ENCODE measurements around the gene C10orf71.

C10orf71 gene

DNA sequence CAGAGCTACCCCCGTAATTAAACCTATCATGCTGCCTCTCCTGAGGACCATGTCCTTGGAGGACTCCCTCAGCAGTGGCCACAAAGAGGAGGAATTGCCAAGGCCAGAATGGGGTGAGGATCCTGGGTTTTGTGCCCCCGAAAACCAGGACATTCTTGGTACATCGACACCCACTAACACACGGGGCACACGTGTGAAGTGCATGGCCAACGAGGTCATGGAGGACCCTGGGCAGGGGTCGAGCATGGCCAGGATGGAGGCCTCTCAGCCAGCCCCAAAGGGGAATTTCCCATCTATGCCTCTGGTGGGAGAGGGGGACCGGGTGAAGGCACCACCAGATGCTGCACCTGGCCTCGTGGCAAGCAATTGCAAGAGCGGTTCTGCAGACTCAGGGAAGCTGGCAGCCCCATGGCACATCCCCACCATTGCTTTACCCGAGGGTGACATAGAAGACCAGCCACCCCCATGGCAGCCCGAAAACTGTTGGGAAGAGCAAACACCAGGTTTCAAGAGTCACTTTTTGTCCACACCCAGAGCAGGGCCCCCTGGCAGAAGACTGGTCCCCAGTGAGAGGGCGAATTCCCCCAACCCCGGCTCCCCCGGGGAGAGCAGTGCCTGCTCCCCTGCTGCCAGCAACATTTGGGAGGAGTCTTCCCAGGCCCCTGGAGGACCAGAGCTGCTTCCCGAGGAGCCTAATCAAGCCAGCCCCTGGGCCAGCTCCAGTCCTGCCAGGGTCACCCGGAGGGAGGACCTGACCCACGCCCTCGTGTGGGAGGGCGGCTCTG is 26.4 kb downstream of the C10orf71 start:
- no peaks in the 10 kb centered on the region for H3K79me2 ChIP-seq (ENCODE audit: insufficient read depth, low read length)
- H3K27ac ChIP-seq (ENCODE audit: low read length), result no peak overlapping the region
- H3K9ac ChIP-seq (ENCODE audit: low read depth, low read length), result no peak overlapping the region
- H3K4me3 ChIP-seq (ENCODE audit: low read depth in 1 of 2, low read length in 2 of 2), result no peak overlapping the region
- no peaks in the 10 kb centered on the region for H3K4me1 ChIP-seq (ENCODE audit: insufficient read depth, low read length)
- DNase-seq, result no peak
- TF ChIP-seq EZH2 (IDR thresholded peaks at IDR 0.05; ENCODE audit: borderline replicate concordance, low read depth, low read length, severe bottlenecking), result no peak
- TF ChIP-seq, protein P1, sequence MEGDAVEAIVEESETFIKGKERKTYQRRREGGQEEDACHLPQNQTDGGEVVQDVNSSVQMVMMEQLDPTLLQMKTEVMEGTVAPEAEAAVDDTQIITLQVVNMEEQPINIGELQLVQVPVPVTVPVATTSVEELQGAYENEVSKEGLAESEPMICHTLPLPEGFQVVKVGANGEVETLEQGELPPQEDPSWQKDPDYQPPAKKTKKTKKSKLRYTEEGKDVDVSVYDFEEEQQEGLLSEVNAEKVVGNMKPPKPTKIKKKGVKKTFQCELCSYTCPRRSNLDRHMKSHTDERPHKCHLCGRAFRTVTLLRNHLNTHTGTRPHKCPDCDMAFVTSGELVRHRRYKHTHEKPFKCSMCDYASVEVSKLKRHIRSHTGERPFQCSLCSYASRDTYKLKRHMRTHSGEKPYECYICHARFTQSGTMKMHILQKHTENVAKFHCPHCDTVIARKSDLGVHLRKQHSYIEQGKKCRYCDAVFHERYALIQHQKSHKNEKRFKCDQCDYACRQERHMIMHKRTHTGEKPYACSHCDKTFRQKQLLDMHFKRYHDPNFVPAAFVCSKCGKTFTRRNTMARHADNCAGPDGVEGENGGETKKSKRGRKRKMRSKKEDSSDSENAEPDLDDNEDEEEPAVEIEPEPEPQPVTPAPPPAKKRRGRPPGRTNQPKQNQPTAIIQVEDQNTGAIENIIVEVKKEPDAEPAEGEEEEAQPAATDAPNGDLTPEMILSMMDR (IDR thresholded peaks at IDR 0.05; ENCODE audit: borderline replicate concordance, extremely low read depth, low read length, poor library complexity, severe bottlenecking), result no peak
- H4K20me1 ChIP-seq (ENCODE audit: insufficient read depth, low read length), result no peaks in the 10 kb centered on the region
- no peak for ATAC-seq (ENCODE audit: insufficient read depth, low read depth)
- no peaks in the 10 kb centered on the region for H3K36me3 ChIP-seq (ENCODE audit: insufficient read depth, low read length)
- no peak overlapping the region for H2AFZ ChIP-seq (ENCODE audit: low read depth, low read length)
- H3K4me2 ChIP-seq (ENCODE audit: insufficient read depth, low read length), result no peak overlapping the region
- H3K9me3 ChIP-seq (ENCODE audit: insufficient read depth, low read length, severe bottlenecking), result no peaks in the 10 kb centered on the region
- no peaks in the 10 kb centered on the region for H3K27me3 ChIP-seq (ENCODE audit: insufficient read depth, low read length, poor library complexity)

DNA sequence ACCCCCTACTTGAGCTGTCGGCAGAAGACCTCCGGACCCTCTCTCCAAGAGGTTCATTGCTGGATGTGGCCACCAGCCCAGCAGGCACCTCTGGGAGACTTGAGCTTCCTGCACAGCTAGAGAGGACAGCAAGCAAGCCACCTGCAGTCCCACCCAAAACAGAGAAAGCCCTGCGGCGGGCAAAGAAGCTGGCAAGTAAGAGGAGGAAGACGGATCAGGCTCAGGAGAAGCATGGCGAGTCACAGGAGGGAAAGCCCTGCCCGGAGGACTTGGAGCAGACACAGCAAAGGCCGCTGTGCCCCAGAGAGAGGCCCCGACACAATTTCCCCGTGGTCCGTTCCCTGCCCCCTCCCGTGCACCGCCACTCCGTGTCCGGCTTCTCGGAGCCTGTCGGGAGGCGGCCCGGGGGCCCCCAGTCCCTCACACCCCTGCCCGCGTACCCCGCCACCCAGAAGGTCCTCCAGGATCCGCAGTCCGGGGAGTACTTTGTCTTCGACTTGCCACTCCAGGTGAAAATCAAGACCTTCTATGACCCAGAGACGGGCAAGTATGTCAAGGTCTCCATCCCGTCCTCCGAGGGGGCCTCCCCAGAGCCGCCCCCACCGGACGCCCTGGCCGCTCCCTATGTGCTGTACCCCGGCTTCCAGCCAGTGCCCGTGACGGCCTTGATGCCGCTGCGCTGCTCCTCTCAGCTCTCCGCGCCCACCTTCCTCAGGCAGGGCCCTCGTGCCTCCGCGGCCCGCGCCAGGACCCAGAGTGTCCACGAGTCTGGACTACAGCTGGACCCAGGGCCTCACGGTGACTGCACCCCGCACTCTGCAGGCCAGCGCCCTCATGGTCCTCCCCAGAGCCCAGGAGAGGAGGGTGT is 27.2 kb downstream of the C10orf71 start:
- no peaks in the 10 kb centered on the region for H3K79me2 ChIP-seq (ENCODE audit: insufficient read depth, low read length)
- no peaks in the 10 kb centered on the region for H3K36me3 ChIP-seq (ENCODE audit: insufficient read depth, low read length)
- no peak overlapping the region for H3K27ac ChIP-seq (ENCODE audit: low read length)
- H3K4me1 ChIP-seq (ENCODE audit: insufficient read depth, low read length), result no peaks in the 10 kb centered on the region
- ATAC-seq (ENCODE audit: insufficient read depth, low read depth), result no peak
- no peak overlapping the region for H3K4me2 ChIP-seq (ENCODE audit: insufficient read depth, low read length)
- no peaks in the 10 kb centered on the region for H4K20me1 ChIP-seq (ENCODE audit: insufficient read depth, low read length)
- no peak overlapping the region for H3K4me3 ChIP-seq (ENCODE audit: low read depth in 1 of 2, low read length in 2 of 2)
- H3K9ac ChIP-seq (ENCODE audit: low read depth, low read length), result no peak overlapping the region
- H2AFZ ChIP-seq (ENCODE audit: low read depth, low read length), result no peak overlapping the region
- no peak for DNase-seq
- H3K27me3 ChIP-seq (ENCODE audit: insufficient read depth, low read length, poor library complexity), result no peaks in the 10 kb centered on the region
- TF ChIP-seq, protein P1 (IDR thresholded peaks at IDR 0.05; ENCODE audit: borderline replicate concordance, extremely low read depth, low read length, poor library complexity, severe bottlenecking), result no peak
- TF ChIP-seq EZH2 (IDR thresholded peaks at IDR 0.05; ENCODE audit: borderline replicate concordance, low read depth, low read length, severe bottlenecking), result no peak
- no peaks in the 10 kb centered on the region for H3K9me3 ChIP-seq (ENCODE audit: insufficient read depth, low read length, severe bottlenecking)

- H3K4me2 ChIP-seq (ENCODE audit: insufficient read depth, low read length), result no peak overlapping the region
- H3K27me3 ChIP-seq (ENCODE audit: insufficient read depth, low read length, poor library complexity), result no peaks in the 10 kb centered on the region
- H2AFZ ChIP-seq (ENCODE audit: low read depth, low read length), result no peak overlapping the region
- no peak overlapping the region for H3K4me3 ChIP-seq (ENCODE audit: low read depth in 1 of 2, low read length in 2 of 2)
- TF ChIP-seq, protein P1 (IDR thresholded peaks at IDR 0.05; ENCODE audit: borderline replicate concordance, extremely low read depth, low read length, poor library complexity, severe bottlenecking), result no peak
- TF ChIP-seq EZH2 (IDR thresholded peaks at IDR 0.05; ENCODE audit: borderline replicate concordance, low read depth, low read length, severe bottlenecking), result no peak
- ATAC-seq (ENCODE audit: insufficient read depth, low read depth) (no peak), DNase-seq (no peak)
- H3K79me2 ChIP-seq (ENCODE audit: insufficient read depth, low read length), result no peaks in the 10 kb centered on the region
- no peaks in the 10 kb centered on the region for H3K9me3 ChIP-seq (ENCODE audit: insufficient read depth, low read length, severe bottlenecking)
- no peak overlapping the region for H3K27ac ChIP-seq (ENCODE audit: low read length)
- H3K9ac ChIP-seq (ENCODE audit: low read depth, low read length), result no peak overlapping the region
- H3K4me1 ChIP-seq (ENCODE audit: insufficient read depth, low read length), result no peaks in the 10 kb centered on the region
- H4K20me1 ChIP-seq (ENCODE audit: insufficient read depth, low read length), result no peaks in the 10 kb centered on the region
- no peaks in the 10 kb centered on the region for H3K36me3 ChIP-seq (ENCODE audit: insufficient read depth, low read length)
These were observed 28.3 kb downstream of the C10orf71 start for GRCh38 chr10:49327036-49327813.
